GM18868 (cell line): ENCODE data around the gene PCGF1.

ENCODE experiments used
- ATAC-seq: cut with Tn5 transposase; IDR thresholded peaks from one replicate; pipeline ENCODE4 v1.9.1; 2021; ENCODE audit warnings: mild to moderate bottlenecking, moderate library complexity; ENCODE audit not compliant: unreplicated experiment

PCGF1 gene

GRCh38 chr2:74537140-74537539, 29.6 kb upstream of the PCGF1 start:
- no peak for ATAC-seq

- no peak for ATAC-seq
Measured at GRCh38 chr2:74536166-74536950, 28.9 kb upstream of the PCGF1 start.

GRCh38 chr2:74535440-74535965, 28.0 kb upstream of the PCGF1 start:
- no peak for ATAC-seq

- no peak for ATAC-seq
Measured at GRCh38 chr2:74534411-74534810, 26.9 kb upstream of the PCGF1 start.

- no peak for ATAC-seq
Measured at GRCh38 chr2:74533464-74533863, 26.0 kb upstream of the PCGF1 start.

- ATAC-seq: no peak
Measured at GRCh38 chr2:74532222-74532621, 24.7 kb upstream of the PCGF1 start.

- no peak for ATAC-seq
Measured at GRCh38 chr2:74531666-74532065, 24.2 kb upstream of the PCGF1 start.

GRCh38 chr2:74530239-74531187, 23.0 kb upstream of the PCGF1 start:
- peak; percentile 33 for ATAC-seq

GRCh38 chr2:74529357-74530238, 22.1 kb upstream of the PCGF1 start, which contains the start of the genes AUP1 and HTRA2:
Gene AUP1 (minus strand): TSS chr2:74529706. CDS start chr2:74529629, 77 bp downstream.
Gene HTRA2 (plus strand): TSS chr2:74529933. CDS start chr2:74530007, 74 bp downstream.
- peak; percentile 79 for ATAC-seq

GRCh38 chr2:74528600-74529356, 21.3 kb upstream of the PCGF1 start:
- peak; percentile 0 for ATAC-seq

GRCh38 chr2:74527741-74528140, 20.2 kb upstream of the PCGF1 start:
- ATAC-seq: no peak

- ATAC-seq: no peak
Measured at GRCh38 chr2:74526649-74527230, 19.2 kb upstream of the PCGF1 start.

- ATAC-seq: peak; percentile 32
Measured at GRCh38 chr2:74525717-74526648, 18.5 kb upstream of the PCGF1 start, which contains the start of gene DQX1. Gene DQX1 (minus strand): TSS chr2:74526231. CDS start chr2:74525729, 502 bp downstream.

- ATAC-seq: no peak
Measured at GRCh38 chr2:74524955-74525716, 17.6 kb upstream of the PCGF1 start.

GRCh38 chr2:74524005-74524404, 16.5 kb upstream of the PCGF1 start:
- ATAC-seq: no peak

- no peak for ATAC-seq
Measured at GRCh38 chr2:74522516-74522915, 15.0 kb upstream of the PCGF1 start.

- ATAC-seq: no peak
Measured at GRCh38 chr2:74516650-74517049, 9.2 kb upstream of the PCGF1 start.
